Stimulated activated CD4-positive, alpha-beta T cell treated with anti-CD3 and anti-CD28 coated beads, Interleukin-4, amount 100 ng/mL, for 4 hours (primary cell): Measurements from ENCODE around the gene FAXDC2.
"Not testable (repeated sequence)": the region's sequence is repeated elsewhere in the genome, so short reads cannot be mapped to it uniquely, and the experiment has no call there.

Experiments
- DNase-seq, 2 experiments: peaks; one replicate each; pipeline ENCODE4 v3.0.0-alpha.2; 2020

Gene FAXDC2

DNA sequence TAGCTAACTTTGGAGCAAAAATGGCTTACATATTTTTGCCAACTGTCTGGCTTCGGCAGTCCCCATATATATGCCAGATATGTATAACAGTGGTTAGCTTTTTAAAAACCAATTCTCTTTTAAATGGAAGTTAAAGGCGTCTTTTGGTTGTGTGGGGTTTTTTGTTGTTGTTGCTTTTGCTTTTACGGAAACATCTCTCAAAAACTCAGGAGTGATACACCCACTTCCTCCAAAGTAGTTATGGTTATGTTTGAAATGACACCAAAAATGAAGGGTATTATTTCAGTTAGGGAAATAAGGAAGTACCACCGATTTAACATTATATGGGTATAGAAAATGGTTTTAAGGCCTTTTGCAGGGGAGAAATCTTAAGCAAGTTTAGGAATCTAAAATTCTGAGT is 10.4 kb upstream of the FAXDC2 start:
- no peak for DNase-seq

DNA sequence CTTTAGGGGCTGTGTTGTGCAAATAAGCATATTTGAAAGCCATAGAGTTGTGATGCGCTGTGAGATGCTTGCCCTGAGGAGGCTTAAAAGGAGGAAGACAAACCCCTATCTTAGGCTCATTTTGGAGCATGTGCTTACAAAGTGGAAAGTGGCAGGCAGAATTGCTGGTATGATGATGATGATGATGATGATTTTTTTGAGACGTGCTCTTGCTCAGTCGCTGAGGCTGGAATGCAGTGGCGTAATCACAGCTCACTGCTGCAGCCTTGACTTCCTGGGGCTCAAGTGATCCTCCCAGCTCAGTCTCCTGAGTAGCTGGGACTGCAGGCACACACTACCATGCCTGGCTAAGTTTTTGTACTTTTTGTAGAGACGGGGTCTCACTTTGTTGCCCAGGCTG is 9.7 kb upstream of the FAXDC2 start:
- DNase-seq, result no peak

DNA sequence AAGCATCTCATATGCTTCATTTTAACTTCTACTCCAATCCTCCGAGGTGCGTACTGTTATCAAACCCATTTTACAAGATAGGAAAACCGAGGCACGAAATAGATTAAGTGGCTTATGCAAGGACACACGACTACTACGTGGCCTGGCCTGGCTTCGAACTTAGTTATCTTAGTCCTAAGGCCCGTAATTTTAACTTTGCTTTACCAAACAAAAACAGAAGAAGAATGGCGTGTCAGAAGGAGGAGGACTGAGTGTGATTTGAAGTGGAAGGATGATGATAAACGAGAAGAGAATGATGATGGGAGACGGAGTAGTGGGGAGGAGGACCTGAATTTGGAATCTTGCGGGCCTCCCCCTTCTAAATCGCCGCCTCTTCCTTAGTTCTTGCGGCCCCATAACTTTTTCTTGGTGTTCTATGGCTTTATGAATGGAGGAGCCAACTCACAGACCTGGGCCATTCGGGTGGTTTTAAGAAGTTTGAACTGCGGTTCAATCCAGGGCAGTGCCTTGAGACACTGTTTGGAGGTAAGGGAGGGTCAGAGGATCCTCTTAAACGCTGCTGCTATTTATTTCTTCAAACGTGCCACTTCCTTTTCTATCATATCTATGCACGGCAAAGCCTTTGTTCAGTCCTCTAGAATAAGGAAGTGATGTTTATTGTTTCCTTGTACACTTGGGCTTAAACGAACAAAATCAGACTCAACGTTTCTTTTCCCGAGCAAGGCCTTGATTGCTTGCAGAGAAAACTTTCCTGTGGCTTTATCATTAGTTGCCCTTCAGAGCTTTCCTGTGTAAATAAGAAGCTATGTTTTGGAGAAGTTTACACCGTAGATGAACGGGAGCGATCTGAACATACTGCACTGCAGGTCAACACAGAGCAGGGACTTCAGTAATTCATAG is 8.8 kb upstream of the FAXDC2 start:
- no peak for DNase-seq

DNA sequence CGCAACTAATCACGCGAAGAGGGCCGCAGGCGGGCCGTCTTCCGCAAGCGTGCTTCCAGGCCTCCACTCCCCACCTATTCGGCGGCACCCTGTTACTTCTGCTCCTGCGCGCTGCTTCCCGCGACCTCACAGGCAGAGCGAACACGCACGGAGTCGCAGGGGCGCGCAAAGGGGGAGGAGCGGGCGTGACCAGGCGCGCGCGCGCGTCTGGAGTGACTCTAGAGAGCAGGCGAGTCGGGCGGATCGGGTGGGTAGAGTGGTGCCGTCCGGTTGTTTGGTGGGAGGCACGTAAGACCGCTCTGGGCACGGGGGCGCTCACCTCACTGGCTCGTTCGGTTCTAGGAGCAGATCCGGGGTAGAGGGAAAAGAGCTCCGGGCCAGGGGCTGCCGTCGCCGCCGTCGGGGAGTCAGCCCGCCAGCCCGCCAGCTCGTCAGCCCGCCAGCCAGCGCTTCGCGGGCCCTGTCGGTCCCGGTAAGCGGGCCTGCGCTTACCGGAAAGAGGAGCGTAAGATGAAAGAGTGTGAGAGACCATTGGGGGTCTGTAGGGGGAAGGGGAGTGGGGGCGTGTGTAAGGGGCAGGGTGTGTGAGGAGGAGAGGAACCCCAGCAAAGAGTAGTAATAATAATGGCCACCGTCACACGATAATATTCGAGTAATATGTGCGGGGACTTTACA is 8.0 kb upstream of the FAXDC2 start, which contains the start of gene CNOT8:
TSS of gene CNOT8 (plus strand) at position 331 of the 675 bp plus-strand sequence. CDS start 4,652 bp downstream, outside the sequence.
- DNase-seq, result peak; percentile 97 to 98

DNA sequence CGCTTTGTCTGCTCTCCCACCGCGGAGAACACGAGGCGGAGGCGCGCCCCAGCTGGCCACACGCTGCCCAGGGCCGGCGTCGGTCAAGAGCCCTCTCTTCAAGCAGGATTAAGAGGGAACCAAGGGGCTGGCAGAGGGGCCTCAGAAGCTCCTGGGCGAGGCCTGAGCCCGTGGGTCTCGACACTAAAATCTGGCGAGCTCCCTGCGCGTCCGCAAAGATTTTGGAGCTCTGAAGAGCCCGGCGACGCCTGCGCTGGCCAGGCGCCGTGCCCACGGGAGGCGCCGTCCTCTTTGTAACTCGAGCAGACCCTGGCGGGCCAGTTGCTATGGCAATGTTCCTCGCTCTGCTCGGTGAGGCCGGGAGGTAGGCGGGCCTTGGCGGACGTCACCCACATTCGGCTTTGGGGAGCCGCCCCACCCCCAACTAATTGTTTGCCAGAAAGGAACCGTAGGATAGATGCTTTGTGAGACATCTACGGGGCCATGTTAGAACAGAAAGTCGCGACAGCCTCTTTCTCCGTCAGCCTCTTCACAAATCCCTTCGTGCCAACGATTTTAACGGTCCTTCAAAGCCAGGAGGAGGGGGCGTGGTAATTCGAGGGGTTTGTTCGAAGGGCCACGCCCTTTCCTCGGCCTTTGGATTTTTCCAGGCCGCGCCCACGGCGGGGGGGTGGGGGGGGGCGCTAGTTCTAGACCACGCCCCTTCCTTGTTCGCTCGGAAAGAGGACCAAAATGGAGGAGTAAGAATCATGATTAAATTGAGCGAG is 7.3 kb upstream of the FAXDC2 start:
- peak; percentile 75 to 85 for DNase-seq

DNA sequence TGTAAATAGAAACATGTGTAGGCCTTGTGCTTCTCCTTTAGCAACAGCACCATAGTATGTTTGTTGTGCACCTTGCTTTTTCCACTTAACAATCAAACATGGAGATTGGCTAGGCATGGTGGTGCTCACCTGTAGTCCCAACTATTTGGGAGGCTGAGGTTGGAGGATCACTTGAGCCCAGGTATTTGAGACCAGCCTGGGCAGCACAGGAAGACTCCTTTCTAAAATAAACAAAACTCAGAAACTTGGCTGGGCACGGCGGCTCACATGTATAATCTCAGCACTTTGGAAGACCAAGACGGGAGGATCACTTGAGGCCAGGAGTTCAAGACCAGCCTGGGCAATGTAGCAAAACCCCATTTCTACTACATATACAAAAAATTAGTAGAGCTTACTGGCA is 948 bp upstream of the FAXDC2 start:
- DNase-seq, result no peak

DNA sequence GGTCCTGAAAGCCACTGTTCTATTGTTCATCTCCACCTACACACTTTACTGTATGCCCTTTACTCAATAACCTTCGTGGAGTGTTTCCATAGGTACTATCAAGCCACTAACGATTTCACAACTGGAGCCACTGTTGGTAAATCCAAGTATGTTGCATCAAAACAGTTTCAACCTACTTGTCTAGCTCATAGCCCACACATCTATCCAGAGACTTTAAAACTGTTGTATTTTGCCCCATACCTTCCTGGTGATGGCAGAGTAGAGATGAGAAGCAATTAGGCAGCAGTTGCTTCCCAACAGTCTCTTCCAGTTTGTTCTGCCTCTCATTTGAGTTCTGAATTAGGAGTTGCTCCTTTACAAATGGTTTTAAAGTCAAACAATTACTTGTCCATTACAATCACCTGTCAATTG is 607 bp downstream of the FAXDC2 start:
- no peak for DNase-seq

DNA sequence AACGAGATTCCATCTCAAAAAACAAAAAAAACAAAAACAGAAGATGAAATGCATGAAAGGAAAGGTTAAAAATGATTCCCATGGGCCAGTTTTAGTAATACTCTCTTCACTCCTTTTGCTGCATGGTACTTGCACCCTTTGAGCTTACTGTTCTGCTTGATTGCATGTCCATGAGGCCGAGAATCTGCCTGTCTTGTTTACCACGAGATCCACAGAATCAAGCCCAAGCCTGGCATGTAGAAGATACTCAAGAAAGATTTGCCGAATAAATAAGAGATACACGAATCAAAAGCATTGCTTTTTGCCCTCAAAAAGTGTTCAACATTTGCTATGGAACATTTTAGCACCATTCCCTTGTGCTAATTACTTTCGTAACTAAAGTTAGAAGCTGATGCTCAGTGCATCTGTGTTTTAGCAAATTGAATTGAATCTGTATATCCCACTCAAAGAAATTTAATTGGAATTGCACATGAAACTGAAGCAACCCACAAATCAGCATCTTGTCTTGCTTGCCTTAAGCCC is 1.1 kb downstream of the FAXDC2 start:
- no peak for DNase-seq

DNA sequence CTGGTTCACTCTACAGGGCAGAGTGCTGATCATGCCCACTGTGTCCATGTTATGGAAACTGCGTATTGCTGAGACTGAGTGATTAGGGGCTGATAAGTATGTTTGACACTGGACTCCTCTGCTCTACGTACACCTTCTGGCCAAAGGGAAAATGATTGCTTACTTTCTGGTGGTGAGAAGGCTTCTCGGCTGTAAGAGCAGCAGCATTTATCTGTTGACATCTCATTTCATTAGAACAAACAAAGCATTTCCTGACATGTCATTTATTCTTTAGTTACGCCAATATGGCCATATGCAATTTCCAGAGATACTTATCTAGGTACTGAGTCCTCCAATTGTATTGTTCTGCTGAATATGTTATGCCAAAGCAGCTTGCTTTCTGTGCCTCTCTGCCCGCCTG is 5.6 kb downstream of the FAXDC2 start:
- no peak for DNase-seq

DNA sequence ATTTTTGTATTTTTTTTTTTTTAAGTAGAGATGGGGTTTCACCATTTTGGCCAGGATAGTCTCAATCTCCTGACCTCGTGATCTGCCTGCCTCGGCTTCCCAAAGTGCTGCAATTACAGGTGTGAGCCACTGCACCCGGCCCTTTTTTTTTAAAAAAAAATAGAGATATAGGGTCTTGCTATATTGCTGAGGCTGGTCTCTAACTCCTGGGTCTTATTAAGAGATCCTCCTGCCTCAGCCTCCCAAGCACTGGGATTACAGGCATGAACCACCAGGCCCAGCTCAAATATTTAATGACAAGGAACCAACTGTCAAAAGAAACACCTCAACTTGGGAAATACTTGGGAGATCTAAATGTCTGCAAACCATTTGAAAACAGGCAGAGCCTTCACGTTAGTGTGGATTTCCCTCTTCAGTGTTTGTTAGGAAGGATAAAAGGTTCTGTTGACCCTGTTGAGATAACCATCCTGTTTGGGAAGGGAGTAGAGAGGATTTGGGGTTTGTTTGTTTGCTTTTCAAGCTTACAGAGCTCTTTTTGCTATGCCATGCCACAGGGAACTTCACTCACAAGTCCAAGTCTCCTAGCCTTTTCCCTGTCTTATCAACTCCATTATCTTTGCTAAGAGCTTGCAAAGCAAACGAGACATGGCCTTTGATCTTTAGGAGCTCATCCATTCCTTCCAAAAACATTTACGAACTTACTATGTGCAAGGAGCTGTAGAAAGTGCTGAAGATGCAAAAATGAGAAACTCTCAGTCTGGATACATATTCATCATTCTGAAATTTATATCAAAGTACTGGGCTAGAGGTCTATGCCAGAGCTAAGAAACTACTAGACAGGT is 7.5 kb downstream of the FAXDC2 start:
- no peak for DNase-seq

DNA sequence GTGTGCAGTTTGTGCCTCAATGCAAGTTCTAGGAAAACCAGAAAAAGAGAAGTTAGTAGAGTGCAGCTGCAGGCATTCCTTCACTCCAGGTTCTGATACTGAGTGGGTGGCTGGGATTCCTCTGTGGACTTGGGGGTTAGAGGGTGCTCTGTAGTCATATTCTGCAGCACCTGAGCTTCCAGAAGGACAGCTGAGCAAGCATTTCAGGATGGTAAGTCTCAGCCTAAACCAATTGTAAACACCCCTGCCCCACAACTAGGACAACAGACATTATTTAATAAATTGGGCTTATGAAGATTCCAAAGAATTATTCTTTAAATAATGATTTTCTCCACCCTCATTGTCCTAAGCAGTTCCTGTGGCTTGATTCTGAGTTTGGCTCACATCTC is 9.1 kb downstream of the FAXDC2 start:
- no peak for DNase-seq

DNA sequence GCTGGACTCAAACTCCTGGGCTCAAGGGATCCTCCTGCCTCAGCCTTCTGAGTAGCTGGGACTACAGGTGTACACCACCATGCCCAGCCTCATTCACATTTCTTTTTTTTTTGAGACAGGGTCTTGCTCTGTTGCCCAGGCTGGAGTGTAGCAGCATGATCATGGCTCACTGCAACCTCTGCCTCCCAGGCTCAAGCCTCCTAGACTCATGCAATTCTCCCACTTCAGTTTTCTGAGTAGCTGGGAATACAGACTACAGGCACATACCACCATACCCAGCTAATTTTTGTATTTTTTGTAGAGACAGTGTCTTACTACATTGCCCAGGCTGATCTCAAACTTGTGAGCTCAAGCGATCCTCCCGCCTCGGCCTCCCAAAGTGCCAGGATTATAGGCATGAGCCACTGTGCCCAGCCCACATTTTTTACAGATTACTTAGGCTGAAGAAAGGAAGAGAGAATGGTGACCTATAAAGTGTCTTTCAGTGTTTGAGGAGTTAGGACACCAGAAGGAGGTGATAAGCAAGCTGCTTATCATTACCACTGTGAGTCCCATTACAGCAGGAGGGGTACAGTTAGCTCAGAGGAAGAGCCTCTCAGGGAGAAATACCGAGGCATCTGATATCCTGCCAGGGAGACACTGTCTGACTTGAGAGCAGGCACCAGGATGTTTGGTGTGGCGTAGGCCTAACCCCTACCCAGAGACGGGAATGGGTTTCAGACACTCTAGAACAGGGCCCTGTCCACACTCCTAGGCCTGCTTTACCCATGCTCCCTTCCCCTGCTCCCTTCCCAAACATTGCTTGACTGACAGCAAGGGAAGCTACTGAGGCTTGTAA is 9.7 kb downstream of the FAXDC2 start:
- no peak for DNase-seq

DNA sequence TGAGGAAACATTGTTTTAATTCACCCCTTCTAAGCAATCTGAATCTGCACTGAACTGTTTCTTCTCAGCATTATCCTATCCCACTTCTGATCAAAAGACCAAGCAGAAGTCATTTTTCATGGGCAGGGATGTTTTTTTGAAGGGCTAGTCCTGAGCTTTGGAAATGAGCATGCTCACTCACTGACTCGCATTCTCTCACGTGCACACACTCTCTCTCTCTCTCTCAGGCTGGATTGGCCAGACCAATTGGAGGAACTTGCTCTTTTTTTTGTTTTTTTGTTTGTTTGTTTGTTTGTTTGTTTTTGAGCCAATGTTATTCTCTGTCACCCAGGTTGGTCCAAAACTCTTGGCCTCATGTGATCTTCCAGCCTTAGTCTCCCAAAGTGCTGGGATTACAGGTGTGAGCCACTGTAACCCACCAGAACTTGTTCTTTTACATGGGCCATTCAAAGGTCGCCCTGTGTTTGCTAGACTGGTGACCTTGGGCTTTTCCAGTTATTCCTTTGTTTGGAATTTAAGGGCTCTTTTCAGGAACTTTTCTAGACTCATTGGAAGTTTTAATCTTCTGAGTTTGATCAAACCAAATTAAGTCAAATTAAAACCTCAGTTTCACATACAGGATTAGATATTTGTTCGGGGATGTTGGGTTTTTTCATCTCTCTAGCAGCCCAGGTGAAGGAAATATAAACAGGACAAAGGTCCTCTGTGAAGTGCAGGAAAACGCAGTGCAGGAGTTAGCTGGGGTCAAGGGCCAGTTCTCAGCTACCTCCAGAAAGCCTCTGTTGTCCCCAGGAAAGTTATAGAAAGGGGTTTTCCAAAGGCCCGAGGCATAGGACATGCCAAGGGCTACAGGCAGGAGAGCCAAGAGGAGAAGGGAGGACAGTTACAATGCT is 13.1 kb downstream of the FAXDC2 start:
- DNase-seq, result no peak

DNA sequence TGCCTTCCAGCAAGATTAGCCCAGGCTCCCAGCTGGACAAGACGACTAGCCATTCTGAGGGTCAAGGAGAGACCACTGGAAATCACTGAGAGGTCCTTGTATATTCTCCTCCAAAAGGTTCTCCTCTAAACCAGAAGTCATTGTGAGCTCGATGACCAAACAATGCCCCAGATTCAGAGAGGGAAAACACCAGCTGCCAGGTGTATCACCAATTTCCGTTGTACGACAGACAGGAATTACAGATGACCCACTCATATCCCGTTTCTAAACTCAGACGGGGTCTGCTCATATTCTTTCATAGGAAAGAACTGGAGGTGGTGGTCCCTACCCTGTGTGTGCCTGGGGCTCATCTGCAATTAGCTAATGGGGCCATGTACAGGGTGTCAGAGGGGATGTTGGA is 14.2 kb downstream of the FAXDC2 start:
- no peak for DNase-seq

DNA sequence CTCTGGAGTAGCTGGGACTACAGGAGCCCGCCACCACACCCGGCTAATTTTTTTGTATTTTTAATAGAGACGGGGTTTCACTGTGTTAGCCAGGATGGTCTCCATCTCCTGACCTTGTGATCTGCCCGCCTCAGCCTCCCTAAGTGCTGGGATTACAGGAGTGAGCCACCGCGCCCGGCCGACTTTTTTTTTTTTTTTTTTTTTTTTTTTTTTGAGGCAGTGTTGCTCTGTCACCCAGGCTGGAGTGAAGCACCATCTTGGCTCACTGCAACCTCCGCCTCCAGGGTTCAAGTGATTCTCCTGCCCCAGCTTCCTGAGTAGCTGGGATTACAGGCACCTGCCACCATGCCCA is 14.7 kb downstream of the FAXDC2 start:
- not testable (repeated sequence) for DNase-seq

DNA sequence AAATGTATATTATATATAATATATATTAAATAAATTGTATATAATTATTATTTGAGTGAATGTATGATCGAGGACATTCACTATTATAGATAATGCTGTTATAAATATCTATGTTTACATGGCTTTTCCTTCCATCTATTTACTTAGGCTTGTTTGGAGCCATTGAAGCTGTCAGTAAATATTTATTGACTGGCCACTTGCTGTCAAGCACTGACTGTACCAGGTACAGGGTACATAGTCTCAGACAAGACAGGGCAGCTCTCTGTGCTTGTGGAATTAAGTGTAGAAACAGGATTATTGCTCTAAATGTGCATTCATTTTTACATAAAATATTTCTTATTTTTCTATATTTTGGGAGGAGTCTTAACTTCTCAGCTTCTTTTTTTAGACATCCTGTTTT is 16.4 kb downstream of the FAXDC2 start:
- DNase-seq, result no peak

DNA sequence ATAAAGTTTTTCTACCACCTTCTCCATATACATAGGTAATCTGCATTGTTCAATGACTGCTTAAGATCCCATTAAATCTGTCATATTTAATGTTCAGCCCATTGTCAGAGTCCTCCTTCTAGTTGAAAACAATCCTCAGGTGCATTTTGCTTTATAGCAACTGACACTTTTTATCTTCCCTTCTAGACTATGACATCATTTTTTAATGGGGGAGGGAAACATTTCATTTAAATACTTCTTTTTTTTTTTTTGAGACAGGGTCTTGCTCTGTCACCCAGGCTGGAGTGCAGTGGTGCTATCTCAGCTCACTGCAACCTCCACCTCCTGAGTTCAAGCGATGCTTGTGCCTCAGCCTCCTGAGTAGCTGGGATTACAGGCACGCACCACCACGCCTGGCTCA is 17.6 kb downstream of the FAXDC2 start:
- DNase-seq, result not testable (repeated sequence)

DNA sequence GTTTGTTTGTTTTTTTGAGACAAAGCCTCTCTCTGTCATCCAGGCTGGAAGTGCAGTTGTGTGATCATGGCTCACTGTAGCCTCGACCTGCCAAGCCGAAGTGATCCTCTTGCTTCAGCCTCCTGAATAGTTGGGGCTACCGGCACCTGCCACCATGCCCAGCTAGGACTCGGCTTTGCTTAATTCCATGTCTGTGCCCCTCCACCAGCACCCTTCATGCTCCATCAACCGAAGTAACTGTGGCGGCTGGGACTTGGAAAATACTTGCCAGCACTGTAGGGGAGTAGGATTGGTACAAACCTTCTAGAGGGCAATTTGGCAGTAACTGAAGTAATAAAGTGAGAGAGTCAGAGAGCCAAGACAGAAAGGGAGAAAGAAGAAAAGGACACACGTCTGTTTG is 19.0 kb downstream of the FAXDC2 start:
- no peak for DNase-seq

DNA sequence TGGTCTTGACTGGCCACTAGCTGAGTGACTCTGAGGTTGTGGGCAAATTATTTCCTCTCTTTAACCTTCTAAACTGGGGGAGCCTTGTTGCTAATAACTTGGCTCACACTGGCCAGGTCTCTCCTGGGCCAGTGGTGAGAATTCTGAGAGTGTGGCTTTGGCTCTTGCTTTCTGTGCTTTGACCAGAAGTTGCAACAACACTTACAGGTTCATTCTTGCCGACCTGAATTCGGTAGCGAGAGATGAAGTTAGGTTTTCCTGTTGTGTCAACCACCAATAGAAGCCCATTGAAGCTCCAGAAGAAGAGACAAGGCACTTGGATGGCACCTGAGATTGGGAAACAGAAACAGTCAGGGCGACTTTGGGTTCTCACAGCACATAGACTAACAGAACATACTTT is 19.8 kb downstream of the FAXDC2 start:
- DNase-seq, result no peak

DNA sequence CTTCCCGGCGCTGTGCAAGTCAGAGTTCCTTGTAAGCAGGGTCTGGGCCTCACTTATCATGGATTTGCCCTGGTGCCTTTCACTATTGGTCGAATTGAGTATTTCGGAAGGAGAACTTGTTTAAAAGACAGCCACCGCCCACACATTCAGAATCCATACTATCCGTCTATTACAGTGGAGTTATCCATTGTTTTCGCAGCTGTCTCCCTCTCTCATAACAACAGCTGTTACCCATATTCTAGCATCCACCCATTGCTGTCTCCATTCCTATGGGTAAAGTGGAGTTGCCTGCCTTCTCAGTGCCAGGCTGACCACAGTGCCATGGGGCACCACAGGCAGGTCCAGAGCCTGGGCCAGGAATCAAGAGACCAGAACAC is 20.2 kb downstream of the FAXDC2 start:
- DNase-seq, result no peak
